ENCODE data around the gene VAV3.

VAV3 gene

DNA sequence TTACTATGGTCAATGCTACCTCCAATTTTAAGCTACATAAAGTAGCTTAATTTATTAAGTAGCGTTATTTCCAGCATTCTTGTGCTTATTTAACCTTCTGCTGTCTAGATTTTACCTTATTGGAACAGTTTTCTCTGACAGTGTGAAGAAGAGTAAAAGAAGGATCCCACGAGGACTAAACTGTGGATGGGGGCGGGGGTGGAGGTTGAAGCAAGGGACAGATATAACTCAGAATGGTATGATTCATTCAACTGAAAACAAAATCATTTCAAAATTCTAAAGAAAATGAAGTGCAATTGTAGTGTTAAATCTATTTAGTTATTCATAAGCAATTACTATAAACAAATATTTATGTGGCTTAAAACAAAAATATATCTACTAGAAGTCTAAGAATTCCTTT, 11.5 kb upstream of the VAV3 start:
- Histone ChIP-seq H3K27ac (no peak overlapping the region), H3K4me3 (no peak overlapping the region)

DNA sequence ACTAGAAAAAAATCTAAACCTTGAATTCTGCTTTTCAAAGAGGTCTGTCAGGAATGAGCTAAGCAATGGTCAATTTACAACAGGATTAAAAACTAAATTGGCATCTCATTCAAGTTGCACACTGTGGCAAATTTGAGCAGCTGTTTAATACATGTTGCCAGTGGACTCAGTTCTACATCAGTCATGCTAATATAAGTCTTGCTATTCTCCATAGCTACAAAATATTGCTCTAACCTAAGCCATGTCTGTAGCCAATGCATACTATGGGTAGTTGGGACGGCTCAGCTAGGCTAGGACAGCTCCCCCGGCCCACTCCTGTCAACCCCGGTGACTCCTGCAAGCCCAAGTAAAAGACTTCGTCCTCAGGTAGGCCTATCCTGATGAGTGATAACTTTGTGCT, 10.9 kb upstream of the VAV3 start:
- H3K27ac ChIP-seq = no peak overlapping the region

DNA sequence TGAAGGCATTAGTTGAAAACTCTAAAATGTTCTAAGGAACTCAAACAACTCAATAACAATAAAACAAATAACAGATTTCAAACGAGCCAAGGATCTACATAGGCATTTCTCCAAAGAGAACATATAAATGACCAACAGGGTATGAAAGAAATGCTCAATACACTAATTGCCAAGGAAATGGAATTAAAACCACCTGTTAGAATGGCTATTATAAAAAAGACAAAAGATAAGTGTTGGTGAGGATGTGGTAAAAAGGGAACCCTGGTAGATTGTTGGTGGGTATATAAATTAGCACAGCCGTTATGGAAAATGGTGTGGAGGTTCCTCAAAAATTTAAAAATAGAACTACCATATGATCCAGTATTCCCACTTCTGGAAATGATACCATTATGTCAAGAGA, 9.1 kb upstream of the VAV3 start:
- Histone ChIP-seq H3K4me3 (no peak overlapping the region), H3K27ac (no peak overlapping the region)

More for the DNA sequence above, 10.9 kb upstream of the VAV3 start:
- H3K4me3 ChIP-seq = no peak overlapping the region

- no peak overlapping the region for H3K27ac ChIP-seq
- no peak overlapping the region for H3K4me3 ChIP-seq
Measured at GRCh38 chr1:107972391-107973180, 7.6 kb upstream of the VAV3 start.

- no peak overlapping the region for H3K4me3 ChIP-seq
Measured at GRCh38 chr1:107966550-107966949, 1.6 kb upstream of the VAV3 start.

GRCh38 chr1:107964336-107965109, 457 bp downstream of the VAV3 start:
- peak overlapping the region in 20 of 21 experiments; percentile 31 to 86 (median 68) for H3K27ac ChIP-seq
- peak overlapping the region; percentile 50 to 63 (median 58) for H3K4me3 ChIP-seq

More at GRCh38 chr1:107966550-107966949, 1.6 kb upstream of the VAV3 start:
- no peak overlapping the region for H3K27ac ChIP-seq

DNA sequence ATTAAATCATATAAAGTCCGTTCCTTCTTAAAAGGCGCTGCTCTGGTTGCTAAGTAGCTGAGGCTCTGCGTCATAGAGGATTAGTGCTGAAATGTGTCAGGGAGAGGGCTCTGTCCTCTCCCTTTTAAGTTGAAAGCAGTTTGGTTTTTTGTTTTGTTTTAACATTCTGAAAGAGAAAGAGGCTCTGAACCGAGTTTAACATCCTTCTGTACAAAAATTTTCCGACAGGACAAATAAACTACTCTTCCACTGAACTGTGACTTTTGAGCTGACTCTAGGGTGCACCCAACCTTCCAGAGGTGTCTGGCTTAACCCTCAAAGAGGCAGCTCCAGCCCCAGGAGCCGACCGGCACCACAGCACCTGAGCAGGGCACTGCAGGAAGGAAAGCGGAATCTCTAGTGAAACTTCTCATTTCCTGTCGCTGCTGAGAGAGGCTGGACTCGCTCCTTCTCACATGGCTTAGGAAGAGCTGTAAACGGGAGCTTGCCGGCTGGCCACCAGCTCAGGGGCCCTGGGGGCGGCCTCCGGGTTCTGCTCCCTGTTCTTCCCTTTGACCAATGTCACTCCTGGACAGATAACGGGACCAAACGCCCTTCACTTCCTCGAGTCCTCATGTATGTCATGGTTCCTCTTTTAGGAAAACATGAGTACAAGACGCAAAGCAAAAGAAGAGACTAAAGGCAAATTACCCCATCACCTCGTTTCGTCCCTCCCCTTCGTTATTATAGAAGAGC, 1.2 kb downstream of the VAV3 start:
- H3K4me3 ChIP-seq = peak overlapping the region; percentile 50 to 63 (median 58)
- H3K27ac ChIP-seq = peak overlapping the region in 20 of 21 experiments; percentile 31 to 86 (median 68)

- H3K4me3 ChIP-seq = peak overlapping the region in 6 of 7 experiments; percentile 53 to 63 (median 58)
Measured at GRCh38 chr1:107963008-107963407, 2.0 kb downstream of the VAV3 start.

GRCh38 chr1:107954719-107955415, 10.1 kb downstream of the VAV3 start:
- no peak overlapping the region for H3K4me3 ChIP-seq
- H3K27ac ChIP-seq = peak overlapping the region in 1 of 21 experiments; percentile 33

More at GRCh38 chr1:107963008-107963407, 2.0 kb downstream of the VAV3 start:
- H3K27ac ChIP-seq = peak overlapping the region in 12 of 21 experiments; percentile 19 to 86 (median 76)

- Histone ChIP-seq H3K4me3 (no peak overlapping the region), H3K27ac (peak overlapping the region in 2 of 21 experiments; percentile 15 to 33)
Measured at GRCh38 chr1:107954126-107954525, 10.9 kb downstream of the VAV3 start.

- Histone ChIP-seq H3K4me3 (no peak overlapping the region), H3K27ac (peak overlapping the region in 6 of 21 experiments; percentile 2 to 50 (median 10))
Measured at GRCh38 chr1:107953556-107953955, 11.4 kb downstream of the VAV3 start.

DNA sequence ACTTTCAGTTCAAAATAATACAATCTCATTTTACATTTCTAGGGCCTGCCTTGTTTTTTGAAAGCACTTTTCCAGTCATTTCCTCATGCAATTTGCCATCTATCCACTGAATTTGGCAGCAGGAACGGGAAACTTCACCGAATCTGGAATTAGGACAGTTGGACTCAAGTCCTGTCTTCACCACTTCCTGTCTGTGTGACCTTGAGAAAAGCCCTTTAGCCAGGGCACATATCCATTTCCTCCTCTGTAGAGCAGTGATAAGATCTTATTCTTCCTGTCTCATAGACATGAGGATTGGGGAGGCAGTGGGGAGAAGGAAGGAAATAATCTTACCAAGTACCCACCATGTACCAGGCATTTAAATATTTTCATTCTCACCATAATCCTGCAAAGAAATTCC, 12.0 kb downstream of the VAV3 start:
- H3K4me3 ChIP-seq = no peak overlapping the region
- H3K27ac ChIP-seq = peak overlapping the region in 6 of 21 experiments; percentile 2 to 50 (median 6)

DNA sequence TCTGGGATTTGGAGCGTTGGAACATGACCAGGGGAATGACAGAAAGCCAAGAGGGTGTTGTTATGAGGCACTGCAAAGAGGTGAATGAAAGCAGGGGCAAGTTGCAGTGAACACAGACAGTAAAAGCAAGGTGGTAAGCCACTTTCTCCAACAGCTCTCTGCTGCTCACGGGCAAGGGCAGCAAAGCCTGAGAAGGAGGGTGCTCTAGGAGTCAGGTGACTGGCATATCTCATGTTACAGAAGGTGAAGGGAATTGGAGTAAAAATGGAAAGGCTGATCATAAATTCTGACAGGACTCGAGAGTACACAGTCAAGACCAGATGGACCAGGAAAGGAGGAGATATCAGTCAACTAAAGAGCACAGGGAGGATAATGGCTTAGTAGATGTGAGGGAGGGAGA, 14.5 kb downstream of the VAV3 start:
- H3K4me3 ChIP-seq = no peak overlapping the region
- no peak overlapping the region for H3K27ac ChIP-seq

DNA sequence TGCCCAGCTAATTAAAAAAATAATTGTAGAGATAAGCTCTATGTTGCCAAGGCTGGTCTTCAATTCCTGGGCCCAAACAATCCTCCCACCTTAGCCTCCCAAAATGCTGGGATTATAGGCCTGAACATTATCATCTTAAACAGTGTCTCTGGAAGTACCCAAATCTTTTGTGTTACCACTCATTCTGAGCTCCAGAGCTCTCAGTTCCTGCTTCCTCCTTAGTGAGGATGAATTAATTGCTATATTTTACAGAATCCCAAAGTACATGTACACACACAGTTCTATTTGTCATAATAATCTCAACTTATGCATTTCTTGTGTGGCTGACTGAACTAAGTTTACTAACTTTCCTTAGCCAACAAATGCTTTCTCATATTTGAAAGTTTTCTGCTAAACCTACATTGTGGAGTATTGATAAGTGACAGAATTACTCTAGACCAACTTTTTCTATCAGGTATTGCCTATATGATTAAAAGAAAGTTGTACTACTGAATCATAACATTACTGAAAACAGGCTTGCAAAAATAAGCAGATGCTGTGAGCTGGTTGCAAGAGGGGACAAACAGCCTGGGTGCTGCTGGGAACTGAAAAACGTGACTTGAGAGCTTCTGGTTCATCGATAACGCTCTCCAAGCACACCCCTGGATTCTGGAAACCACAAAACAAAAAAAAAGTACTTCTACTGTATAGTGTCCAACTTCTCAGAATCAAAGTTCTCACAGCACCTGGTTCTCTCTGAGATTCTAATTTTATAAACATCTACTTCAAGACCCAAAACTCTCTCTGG, 15.3 kb downstream of the VAV3 start:
- Histone ChIP-seq H3K27ac (no peak overlapping the region), H3K4me3 (no peak overlapping the region)

DNA sequence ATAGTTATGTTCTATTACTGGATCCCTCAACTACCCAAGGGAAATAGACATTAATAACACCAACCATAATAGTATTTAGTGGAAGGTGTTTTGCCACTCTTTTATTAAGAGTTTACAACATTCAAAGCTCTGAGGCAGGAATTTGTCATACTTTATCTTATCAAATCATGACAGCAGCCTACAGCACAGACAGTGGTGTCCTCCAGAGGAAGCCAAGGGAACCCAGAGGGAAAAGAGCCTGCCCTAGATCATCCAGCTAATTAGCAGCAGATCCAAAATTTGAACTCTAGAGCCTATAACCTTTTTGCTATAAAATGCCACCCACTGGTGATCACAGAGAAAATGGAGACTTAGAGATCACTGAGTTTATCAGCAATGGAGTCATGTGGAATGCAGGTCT, 18.2 kb downstream of the VAV3 start:
- Histone ChIP-seq H3K27ac (no peak overlapping the region), H3K4me3 (no peak overlapping the region)

DNA sequence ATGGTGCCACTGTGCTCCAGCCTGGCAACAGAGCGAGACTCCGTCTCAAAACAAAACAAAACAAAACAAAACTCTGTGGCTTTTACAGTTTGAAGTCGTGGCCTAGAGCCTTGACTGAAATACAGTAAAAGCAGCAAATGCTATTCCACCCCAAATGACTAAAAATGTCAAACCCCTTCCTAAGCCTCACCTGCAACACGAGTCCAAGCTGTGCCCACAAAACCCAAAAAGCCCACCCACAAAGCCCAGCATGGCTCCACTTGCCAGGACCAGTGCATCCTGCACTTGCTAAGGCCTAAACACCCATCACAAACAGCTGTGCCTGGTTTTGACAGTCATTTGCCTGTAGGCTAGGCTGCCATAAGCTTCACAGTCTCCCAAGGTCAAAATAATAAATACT, 21.3 kb downstream of the VAV3 start:
- H3K27ac ChIP-seq = peak overlapping the region in 2 of 21 experiments; percentile 37 to 64
- H3K4me3 ChIP-seq = no peak overlapping the region

DNA sequence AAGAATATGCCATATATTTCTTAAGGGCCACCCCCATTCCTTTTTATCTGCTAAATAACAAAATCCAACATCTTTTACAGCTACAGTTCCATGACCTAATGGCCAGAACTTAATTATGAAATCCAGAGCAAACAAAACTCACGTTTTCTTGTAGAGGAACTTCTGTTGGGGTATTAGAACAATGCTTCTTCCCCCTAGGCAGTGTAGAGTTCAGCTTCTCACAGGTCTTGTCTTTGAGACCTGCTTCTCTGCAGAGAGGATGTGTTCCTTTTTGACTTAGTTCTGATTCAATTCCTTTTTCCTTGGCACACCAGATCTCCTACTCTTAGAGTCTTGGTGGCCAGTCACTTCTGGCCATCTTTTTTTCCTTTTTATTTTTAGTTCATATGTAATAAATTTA, 22.2 kb downstream of the VAV3 start:
- peak overlapping the region in 1 of 21 experiments; percentile 64 for H3K27ac ChIP-seq
- H3K4me3 ChIP-seq = no peak overlapping the region

DNA sequence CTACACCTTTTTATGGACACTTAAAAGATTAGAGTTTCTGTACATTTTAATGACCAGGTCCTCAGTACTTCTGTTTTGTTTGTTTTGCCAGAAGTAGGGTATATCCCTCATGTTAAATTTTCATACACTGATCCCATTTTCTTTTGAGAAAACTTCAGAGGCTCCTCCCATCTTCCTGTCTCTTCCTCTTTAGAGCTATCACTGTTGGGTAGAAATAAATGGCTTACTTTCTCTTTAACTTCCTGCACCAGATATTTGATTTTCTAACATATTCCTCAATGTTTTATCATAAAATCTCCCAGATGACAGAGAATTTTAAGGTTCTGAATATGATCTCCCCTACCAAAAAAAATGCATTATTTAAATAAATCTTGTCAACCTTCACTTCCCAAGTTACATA, 23.4 kb downstream of the VAV3 start:
- no peak overlapping the region for H3K4me3 ChIP-seq
- peak overlapping the region in 11 of 21 experiments; percentile 2 to 73 (median 34) for H3K27ac ChIP-seq

- Histone ChIP-seq H3K4me3 (no peak overlapping the region), H3K27ac (peak overlapping the region in 11 of 21 experiments; percentile 12 to 73 (median 30))
Measured at GRCh38 chr1:107941123-107941522, 23.9 kb downstream of the VAV3 start.
